Muscle of leg (tissue), 9 donors: ENCODE data around the gene TSC22D4. TPM values are rescaled to one million over a fixed set of nuclear protein-coding genes. Genes with fewer than 3 reads are reported as not detected.

Experiments used
- polyA plus RNA-seq, 8 donors: library from polyadenylated mRNA; unstranded; fragments of 120-200 nt; gene quantifications; one replicate each; pipeline versions ENCODE4 v1.2.1 to v1.2.3, GENCODE V29; 2013; ENCODE audit warnings: inconsistent platforms in 1 of 8, low replicate concordance in 1 of 8; ENCODE audit not compliant: insufficient read length in 8 of 8, insufficient read depth in 1 of 8
- total RNA-seq: library from RNA; stranded (reverse); fragments of 120-200 nt; gene quantifications from one replicate; pipeline ENCODE4 v1.2.4, GENCODE V29; 2013

TSC22D4 gene
- total and polyA plus RNA-seq, 9 donors = 28.9 to 59.3 (median 47.7) TPM

Other genes with a start within 250 kb of the TSC22D4 start
- gene SPDYE3, start 171.5 kb downstream of the TSC22D4 start, total RNA-seq = not detected
- gene SPDYE3, start 171.5 kb downstream of the TSC22D4 start, polyA plus RNA-seq = 1 to 10 TPM; 4.0 to 6.2 (median 5.3) TPM
- 13.9 TPM for gene PILRB, start 121.1 kb downstream of the TSC22D4 start, total RNA-seq
- 10 to 100 TPM; 11.4 to 39.8 (median 18.0) TPM for gene PILRB, start 121.1 kb downstream of the TSC22D4 start, polyA plus RNA-seq
- 1.3 TPM for gene PILRA, start 105.7 kb downstream of the TSC22D4 start, total RNA-seq
- 1 to 10 TPM; 1.7 to 6.1 (median 2.3) TPM for gene PILRA, start 105.7 kb downstream of the TSC22D4 start, polyA plus RNA-seq
- gene ZCWPW1, start 50.5 kb downstream of the TSC22D4 start, total RNA-seq = 5.2 TPM
- gene ZCWPW1, start 50.5 kb downstream of the TSC22D4 start, polyA plus RNA-seq = 1 to 10 TPM; 4.4 to 8.9 (median 5.4) TPM
- gene MEPCE, start 49.4 kb downstream of the TSC22D4 start, total RNA-seq = 23.5 TPM
- 10 to 100 TPM; 32.4 to 44.4 (median 38.5) TPM for gene MEPCE, start 49.4 kb downstream of the TSC22D4 start, polyA plus RNA-seq
- gene PPP1R35, start 42.7 kb downstream of the TSC22D4 start, total RNA-seq = 21.7 TPM
- gene PPP1R35, start 42.7 kb downstream of the TSC22D4 start, polyA plus RNA-seq = 10 to 100 TPM; 10.9 to 25.2 (median 15.2) TPM
- 1.2 TPM for gene SPACDR, start 15.0 kb downstream of the TSC22D4 start, total RNA-seq
- gene SPACDR, start 15.0 kb downstream of the TSC22D4 start, polyA plus RNA-seq = 1 to 10 TPM in 7 of 8 donors, under 1 TPM in 1; 0.98 to 3.4 (median 1.6) TPM
- gene NYAP1, start 4.7 kb upstream of the TSC22D4 start, total RNA-seq = 1.6 TPM
- 1 to 10 TPM; 1.5 to 2.9 (median 2.5) TPM for gene NYAP1, start 4.7 kb upstream of the TSC22D4 start, polyA plus RNA-seq
- gene AGFG2, start 60.0 kb upstream of the TSC22D4 start, total RNA-seq = 6.1 TPM
- gene AGFG2, start 60.0 kb upstream of the TSC22D4 start, polyA plus RNA-seq = 10 to 100 TPM in 6 of 8 donors, 1 to 10 TPM in 2; 8.9 to 13.7 (median 12.2) TPM
- 0.98 TPM for gene SAP25, start 94.7 kb upstream of the TSC22D4 start, total RNA-seq
- gene SAP25, start 94.7 kb upstream of the TSC22D4 start, polyA plus RNA-seq = 1 to 10 TPM; 1.5 to 8.3 (median 3.8) TPM
- gene LRCH4, start 106.9 kb upstream of the TSC22D4 start, total RNA-seq = 8.9 TPM
- 10 to 100 TPM; 19.9 to 35.5 (median 27.9) TPM for gene LRCH4, start 106.9 kb upstream of the TSC22D4 start, polyA plus RNA-seq
- gene FBXO24, start 107.1 kb upstream of the TSC22D4 start, total RNA-seq = 0.80 TPM
- 1 to 10 TPM; 1.1 to 2.2 (median 1.5) TPM for gene FBXO24, start 107.1 kb upstream of the TSC22D4 start, polyA plus RNA-seq
- 194 TPM for gene PCOLCE, start 123.1 kb upstream of the TSC22D4 start, total RNA-seq
- gene PCOLCE, start 123.1 kb upstream of the TSC22D4 start, polyA plus RNA-seq = 100 to 1,000 TPM; 201 to 336 (median 279) TPM
- 7.1 TPM for gene MOSPD3, start 133.3 kb upstream of the TSC22D4 start, total RNA-seq
- gene MOSPD3, start 133.3 kb upstream of the TSC22D4 start, polyA plus RNA-seq = 10 to 100 TPM; 16.0 to 23.5 (median 17.8) TPM
- gene TFR2, start 162.3 kb upstream of the TSC22D4 start, total RNA-seq = 0.22 TPM
- 1 to 10 TPM in 3 of 8 donors, under 1 TPM in 5; 0.64 to 2.2 (median 0.86) TPM for gene TFR2, start 162.3 kb upstream of the TSC22D4 start, polyA plus RNA-seq
- gene ACTL6B, start 177.2 kb upstream of the TSC22D4 start, total RNA-seq = not detected
- under 1 TPM in 2 of 8 donors, not detected in 6; 0.19 to 0.40 TPM for gene ACTL6B, start 177.2 kb upstream of the TSC22D4 start, polyA plus RNA-seq
- 49.5 TPM for gene GNB2, start 194.5 kb upstream of the TSC22D4 start, total RNA-seq
- gene GNB2, start 194.5 kb upstream of the TSC22D4 start, polyA plus RNA-seq = 100 to 1,000 TPM; 146 to 202 (median 154) TPM
- 16.7 TPM for gene GIGYF1, start 215.0 kb upstream of the TSC22D4 start, total RNA-seq
- 10 to 100 TPM; 22.4 to 37.5 (median 29.9) TPM for gene GIGYF1, start 215.0 kb upstream of the TSC22D4 start, polyA plus RNA-seq
- 31.6 TPM for gene POP7, start 226.9 kb upstream of the TSC22D4 start, total RNA-seq
- gene POP7, start 226.9 kb upstream of the TSC22D4 start, polyA plus RNA-seq = 10 to 100 TPM; 23.5 to 28.1 (median 25.1) TPM
- not detected for gene EPO, start 241.3 kb upstream of the TSC22D4 start, total RNA-seq
- gene EPO, start 241.3 kb upstream of the TSC22D4 start, polyA plus RNA-seq = under 1 TPM in 5 of 8 donors, not detected in 3; 0.07 to 0.40 (median 0.18) TPM